HCEC 1CT (cell line): ENCODE data around the gene ARHGEF6.

Source experiments
- DNase-seq: peaks from one replicate; pipeline ENCODE4 v3.0.0-alpha.2; 2017

The ARHGEF6 gene

GRCh38 chrX:136745215-136746173 lies 35.2 kb downstream of the ARHGEF6 start:
- DNase-seq, result no peak

DNA sequence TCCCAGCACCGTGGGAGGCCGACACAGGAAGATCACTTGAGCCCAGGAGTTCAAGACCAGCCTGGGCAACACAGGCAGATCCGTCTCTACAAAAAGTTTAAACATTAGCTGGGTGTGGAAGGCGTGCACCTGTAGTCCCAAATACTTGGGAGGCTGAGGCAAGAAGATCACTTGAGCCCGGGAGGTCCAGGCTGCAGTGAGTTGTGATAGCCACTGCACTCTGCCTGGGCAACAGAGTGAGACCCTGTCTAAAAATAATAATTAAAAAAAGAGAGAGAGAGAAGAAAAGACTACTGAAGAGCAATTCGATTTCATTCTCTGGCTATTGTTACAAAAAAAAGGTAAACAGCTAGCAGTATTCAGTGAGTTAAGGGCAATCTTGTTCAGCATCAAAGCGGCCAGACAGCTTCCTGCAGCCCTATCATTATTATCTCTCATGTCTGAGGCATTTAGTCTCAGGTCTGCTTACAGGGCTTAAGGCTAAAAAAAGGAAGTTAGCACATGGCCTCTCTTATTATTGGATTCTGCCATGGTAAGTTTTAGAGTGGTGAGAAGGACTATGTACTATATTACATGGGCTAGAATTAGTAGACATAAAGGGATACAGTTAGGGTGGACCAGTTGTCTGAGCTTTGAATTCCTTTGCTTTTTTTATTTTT lies 37.9 kb downstream of the ARHGEF6 start:
- DNase-seq, result no peak

- DNase-seq, result no peak
Observed at GRCh38 chrX:136738049-136738729, 42.5 kb downstream of the ARHGEF6 start.

DNA sequence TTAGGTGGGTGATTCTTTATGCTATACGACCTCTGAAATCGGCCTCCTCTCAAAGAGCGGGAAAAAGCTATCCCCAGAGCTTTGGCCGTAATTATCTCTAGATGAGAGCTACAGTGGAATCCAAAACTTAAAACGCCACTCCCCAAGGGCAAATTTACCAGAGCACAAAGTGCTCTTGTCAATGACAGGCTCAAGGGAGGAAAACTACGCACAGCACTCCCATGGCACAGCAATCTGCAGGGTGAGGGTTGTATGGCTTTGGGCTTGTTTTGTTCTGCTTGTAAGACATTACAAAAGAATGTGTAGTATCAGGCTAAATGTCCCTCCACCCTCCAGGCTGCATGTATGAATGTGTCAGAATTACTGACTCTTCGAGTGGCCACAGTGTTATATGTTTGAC lies 44.0 kb downstream of the ARHGEF6 start:
- DNase-seq, result no peak

DNA sequence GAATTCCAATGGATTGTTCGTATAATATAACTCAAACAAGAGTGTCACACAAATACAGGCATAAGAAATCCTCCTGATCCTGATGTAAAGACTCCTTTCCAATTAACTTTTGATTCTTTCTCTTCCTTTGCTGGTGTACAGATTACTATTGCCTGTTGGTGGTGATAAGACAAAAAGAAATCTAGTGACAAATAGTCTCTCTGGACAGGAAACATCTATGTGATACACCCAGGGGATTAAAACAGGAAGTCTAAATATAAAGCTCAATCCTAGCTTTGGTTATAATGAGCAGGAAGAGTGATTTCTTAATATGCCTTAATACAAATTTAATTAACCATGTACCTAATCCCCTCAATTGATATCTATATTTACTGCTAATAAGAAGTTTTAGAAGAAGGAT lies 45.1 kb downstream of the ARHGEF6 start:
- DNase-seq, result no peak

- DNase-seq, result no peak
Observed at GRCh38 chrX:136733613-136734012, 47.1 kb downstream of the ARHGEF6 start.

DNA sequence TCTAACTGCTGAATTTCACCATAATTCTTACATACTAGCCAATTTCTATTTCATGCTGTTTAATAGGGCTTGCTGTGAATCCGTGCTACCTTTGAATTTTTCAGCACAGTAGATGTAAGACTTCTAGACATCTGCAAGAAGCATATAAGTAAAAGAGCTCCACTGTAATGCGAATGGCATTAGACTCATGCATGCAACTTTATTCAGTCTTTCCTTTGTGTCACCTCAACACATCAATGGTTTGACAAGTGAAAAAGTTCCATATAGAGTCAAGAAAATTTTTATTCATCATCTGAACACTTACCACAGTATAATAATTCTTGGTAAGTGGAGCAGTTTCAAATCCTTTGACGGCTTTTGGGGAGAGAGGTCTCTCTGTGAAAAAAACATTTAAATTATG lies 48.9 kb downstream of the ARHGEF6 start:
- no peak for DNase-seq

- DNase-seq, result no peak
Observed at GRCh38 chrX:136731207-136731782, 49.4 kb downstream of the ARHGEF6 start.

DNA sequence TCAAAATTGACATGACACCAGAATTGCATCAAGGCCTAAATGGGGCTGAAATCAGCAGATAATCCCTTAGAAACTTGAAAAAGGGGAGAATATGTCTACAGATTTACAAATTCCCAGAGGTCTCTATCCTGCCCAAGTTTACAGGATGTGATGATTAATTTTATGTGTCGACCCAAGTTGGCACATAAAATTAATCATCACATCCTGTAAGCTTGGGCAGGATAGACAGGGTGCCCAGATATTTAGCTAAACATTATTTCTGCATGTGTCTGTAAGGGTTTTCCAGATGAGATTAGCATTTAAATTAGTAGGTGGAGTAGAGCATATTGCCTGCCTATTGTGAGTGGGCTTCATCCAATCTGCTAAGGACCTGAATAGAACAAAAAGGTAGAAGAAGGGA lies 52.3 kb downstream of the ARHGEF6 start:
- DNase-seq, result no peak

- DNase-seq, result peak; percentile 65
Observed at GRCh38 chrX:136725441-136726104, 55.2 kb downstream of the ARHGEF6 start.

DNA sequence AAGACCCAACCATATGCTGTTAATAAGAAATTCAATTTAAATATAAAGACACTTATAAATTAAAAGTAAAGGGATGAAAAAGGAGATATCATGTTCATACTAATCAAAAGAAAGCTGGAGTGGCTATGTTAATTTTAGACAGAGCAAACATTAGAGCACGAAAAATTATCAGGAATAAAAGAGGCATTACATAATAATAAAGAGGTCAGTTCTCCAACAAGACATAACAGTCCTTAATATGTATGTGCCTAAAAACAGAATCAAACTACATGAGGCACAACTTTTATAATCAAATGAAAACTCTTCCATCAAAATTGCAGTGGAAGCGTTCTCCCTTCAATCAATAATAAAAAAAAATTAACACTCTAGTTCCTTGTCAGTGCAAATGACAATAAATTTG lies 62.6 kb downstream of the ARHGEF6 start:
- no peak for DNase-seq

DNA sequence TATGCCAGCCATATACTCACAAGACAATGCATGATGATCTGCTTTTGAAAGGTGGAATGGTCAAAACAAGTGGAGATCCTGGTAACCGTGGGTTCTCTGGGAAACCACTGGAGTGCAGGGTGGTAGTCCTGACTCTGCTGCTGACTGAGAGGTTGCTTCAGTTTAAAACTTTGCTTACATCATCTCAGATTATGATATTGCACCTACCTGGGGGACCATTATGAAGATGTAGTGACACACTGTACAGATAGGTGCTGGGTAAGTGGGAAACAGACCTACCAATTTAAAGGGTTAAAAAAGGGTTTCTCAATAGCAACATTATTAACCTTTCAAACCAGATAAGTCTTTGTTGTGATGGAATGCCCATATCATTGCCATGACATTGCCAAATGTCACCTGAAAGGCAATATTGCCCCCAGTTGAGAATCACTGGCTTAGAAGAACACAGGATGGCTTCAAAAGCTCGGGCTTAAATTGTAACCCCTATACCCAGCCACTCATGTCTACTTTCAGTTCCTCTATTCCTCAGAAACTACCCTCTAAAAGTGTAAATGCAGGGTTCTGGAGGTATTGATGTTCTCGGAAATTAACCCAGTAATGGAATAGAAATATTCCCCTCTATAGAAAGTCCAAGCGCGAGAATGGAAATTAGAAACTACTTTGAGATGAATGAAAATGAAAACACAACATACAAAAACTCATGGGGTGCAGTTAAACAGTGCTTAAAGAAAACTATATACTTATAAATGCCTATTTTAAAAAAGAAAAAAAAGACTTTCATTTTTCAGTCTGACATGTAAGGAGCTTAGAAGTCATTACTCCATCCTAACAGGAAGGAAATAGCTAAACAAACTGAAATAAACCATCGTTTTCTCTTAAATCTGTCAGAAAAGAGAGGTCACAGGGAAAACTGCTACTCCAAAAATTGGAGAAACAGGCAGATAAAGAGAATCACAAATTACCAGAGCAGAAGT lies 65.8 kb downstream of the ARHGEF6 start:
- no peak for DNase-seq

- DNase-seq, result no peak
Observed at GRCh38 chrX:136712650-136713310, 68.0 kb downstream of the ARHGEF6 start.

- DNase-seq, result peak; percentile 21
Observed at GRCh38 chrX:136711147-136711546, 69.6 kb downstream of the ARHGEF6 start.

- no peak for DNase-seq
Observed at GRCh38 chrX:136710325-136710951, 70.3 kb downstream of the ARHGEF6 start.

GRCh38 chrX:136708348-136708747 lies 72.4 kb downstream of the ARHGEF6 start:
- DNase-seq, result peak; percentile 9

DNA sequence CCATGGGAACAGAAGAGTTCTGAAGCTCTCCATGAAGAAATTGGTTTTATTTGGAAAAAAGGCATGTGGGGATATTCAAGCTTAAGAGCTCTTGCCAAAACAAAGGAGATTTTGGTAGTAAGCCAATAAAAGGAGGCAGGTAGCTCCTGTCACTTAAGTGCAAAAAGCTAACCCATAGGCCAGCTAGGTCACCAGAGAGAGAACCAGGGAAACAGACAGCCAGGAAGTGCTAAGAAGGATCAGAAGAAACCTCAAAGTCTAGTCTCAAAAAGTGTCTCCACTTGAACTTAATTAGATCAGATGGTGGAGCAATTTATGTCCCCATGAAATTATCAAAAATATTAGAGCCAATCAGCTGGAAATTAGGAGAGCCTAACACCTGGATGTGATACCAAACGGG lies 83.6 kb downstream of the ARHGEF6 start:
- DNase-seq, result no peak

- peak; percentile 30 for DNase-seq
Observed at GRCh38 chrX:136694431-136695087, 86.2 kb downstream of the ARHGEF6 start.

- no peak for DNase-seq
Observed at GRCh38 chrX:136692271-136692670, 88.5 kb downstream of the ARHGEF6 start.
